ENCODE measurements around the gene TCF4.

GRCh38 chr18:55287935-55288868, 299.8 kb downstream of the TCF4 start:
- no peak for TF ChIP-seq EZH2phosphoT487 (IDR thresholded peaks at IDR 0.05; ENCODE audit: borderline replicate concordance)
- no peak for TF ChIP-seq CTCF (conservative IDR thresholded peaks at IDR 0.05; ENCODE audit: low read length)

Measured in Loucy (cell line).